SW 1271 (cell line): Measurements from ENCODE around the gene CD300H.

ENCODE experiments used
- DNase-seq, 2 experiments: peaks; one replicate each; lab custom pipeline; 2025; lab: John Stamatoyannopoulos, UW

The CD300H gene

DNA sequence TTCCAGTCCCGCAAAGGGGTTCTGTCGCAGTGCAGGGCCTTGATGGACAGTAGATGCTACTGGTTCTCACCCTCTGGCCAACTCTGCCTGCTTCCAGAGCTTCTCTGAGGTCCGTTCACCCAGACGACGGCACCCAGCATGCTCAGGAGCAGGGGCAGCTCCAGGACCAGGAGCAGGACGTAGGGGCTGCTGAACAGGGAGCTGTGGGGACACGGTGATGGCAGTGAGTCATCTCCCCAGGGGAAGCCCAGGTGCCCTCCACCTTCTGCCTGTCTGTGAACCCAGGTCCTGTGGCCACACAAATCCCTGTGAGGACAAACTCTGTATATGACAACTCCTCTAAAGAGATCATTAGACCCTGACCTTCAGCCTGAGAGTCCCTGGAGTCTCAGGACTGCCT lies 18.0 kb downstream of the CD300H start:
- DNase-seq = no peak

DNA sequence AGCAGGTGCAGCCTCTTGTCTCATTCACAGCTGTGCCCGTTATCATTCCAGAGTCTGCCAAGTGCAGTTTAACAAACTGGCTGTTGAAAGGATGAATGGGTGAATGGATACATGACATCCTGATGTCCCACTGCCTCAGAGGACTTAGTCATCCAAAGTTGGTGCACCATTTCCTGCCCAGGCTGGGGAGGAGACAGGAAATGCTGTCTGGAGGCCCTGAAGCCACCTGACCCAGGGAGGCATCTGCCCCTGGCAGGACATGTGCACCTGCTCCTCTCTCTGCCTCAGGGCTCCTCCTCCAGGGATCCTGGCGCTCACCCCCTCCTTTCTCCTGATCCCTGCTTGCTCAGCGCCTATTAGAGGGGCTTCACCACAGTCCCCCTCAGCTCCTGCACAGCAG lies 19.6 kb downstream of the CD300H start:
- peak; percentile 26 to 44 for DNase-seq

DNA sequence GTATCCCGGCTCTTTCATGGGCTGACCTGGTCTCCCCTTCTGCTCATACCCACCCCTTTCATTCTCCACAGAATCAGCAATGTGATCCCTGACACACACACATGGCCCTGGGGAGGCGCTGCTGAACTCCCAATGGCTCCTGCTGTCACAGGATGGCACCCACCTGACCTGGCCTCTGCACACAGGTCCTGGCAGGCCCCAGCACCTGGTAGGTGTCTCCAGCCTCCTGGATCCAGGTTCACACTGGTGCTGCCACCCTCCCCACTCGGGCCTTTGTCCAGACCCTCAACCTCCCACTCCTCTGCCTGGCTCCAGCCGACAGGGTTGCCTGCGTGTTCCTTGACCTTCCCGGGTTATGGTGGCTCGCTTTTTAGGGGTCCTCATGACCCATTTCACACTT lies 20.0 kb downstream of the CD300H start:
- no peak for DNase-seq

DNA sequence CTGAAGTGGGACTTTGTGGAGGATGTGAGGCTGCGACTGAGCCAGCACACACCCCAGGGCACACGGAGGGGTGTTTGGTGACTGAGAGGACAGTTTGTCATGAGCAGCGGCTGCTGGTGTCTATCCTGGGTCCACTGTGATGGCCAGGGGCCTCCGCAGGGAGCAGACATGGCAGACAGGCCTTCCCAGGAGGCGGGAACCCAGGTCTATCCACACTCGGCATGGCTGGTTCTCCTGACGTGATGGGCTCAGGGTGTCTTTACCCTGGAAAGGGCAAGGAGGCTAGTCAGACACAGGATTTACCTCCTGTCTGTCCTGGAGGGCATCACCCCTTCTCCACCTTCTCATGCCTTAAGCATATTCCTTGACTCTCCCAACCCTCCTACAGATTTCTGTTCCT lies 20.7 kb downstream of the CD300H start:
- no peak for DNase-seq

DNA sequence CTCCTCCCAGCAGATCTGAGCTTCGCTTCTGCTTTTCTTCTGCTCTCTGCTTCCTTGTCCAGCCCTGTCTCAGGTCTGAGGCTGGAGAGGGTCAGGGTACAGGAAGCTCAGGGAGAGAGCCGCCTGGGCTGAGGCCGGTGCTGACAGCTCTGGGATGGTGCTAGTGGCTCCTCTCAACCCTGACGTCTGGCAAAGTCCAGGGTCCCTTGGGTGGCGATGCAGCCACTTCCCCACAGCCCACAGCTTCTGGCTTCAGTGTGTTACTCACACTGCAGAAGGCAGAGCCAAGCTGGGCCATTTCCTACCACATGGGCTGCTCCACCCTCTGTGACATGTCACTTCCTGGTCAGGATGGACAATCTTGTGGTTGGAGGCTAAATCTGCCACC lies 21.5 kb downstream of the CD300H start, which contains the start of gene CD300C:
Gene CD300C (minus strand): TSS at position 273 of the 388 bp plus-strand sequence. CDS start 333 bp downstream, outside the sequence.
- DNase-seq = peak in 1 of 2 experiments; percentile 6

DNA sequence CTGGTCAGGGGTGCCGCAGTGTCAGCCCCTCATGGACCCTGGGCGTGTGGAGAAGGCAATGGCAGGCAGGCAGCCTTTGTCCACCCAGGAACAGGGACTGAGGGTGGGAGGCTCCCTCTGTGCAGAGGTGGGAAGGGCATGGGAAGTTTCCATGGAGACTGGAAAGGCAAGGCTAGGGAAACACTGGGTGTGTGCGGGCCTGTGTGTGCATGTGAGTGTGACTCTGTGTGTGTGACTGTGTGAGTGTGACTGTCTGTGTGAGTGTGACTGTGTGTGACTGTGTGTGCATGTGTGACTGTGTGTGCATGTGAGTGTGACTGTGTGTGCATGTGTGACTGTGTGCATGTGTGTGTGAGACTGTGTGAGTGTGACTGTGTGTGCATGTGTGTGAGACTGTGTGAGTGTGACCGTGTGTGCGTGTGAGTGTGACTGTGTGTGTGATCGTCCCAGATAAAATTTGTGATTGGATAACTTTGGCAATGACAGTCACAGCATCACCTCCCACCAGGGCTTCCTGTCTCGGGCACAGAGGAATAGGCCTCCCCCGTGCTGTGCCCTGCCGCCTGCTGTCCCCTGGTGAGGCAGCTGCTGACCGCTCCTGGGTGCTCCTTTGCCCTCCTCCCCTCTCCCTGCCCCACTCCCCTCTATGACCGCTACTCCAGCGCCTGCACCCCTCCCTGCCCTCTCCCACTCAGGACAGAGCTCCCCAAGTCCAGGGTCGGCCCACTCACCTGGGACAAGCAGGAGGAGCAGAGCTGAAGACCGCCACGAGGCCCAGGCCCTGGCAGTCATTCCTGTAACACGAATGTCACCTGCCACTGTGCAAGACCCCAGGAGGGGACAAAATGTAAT lies 22.1 kb downstream of the CD300H start:
- DNase-seq = no peak

DNA sequence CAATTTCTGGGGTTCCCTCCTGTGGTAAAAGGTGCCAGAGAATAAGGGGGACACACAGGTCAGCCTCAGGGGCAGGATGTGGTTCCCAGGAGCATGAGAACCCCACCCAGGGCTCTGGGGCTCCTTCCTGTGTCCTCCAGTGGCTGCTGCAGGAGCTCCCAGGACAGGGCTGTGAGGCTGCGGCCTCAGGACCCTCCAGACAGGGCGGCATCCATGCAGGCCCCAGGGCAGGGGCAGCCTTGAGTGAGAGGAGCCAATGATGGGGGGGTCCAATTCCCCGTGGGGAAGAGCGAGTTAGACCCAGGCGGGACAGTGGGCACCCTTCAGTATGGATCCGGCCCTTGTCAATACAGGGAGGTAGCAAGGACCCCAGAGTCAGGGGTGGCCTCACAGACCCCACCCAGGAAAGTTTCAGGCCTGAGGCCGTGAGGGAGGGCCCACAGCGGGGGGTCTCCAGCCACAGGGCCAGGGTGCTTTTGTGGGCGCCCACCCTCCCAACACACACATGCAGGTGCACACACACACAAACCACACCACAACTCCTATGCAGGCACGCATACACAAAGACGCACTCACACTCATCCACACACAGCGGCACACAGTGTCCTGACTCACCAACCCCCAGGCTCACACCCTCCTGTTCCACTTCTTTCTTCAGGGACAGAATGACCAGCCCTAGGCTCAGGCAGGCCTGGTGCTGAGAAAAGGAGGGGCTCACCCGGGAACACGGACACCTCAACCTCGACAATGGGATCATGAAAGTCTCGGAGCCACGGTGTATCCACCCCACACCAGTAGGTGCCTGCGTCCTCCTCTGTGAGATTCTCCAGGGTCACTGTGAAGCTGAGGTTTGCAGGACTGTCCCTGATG lies 23.2 kb downstream of the CD300H start:
- no peak for DNase-seq

DNA sequence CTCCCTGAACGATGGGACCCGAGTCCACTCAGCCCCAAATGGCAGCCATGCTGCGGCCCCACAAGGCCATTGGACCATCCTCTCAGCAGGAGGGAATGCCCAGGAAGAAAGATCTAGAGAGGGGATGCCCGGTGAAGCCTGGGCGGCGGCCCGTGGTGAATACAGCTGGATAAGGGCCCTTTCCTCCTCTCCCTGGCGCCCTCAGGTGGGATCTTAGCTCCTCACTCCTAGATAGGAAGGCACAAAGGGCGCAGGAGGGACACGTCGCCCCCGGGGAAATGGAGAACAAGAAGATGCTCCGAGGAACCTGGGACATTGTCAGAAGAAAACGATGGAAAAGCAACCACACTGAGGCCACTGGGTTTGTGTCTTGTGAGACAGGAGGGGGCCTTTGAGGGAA lies 23.9 kb downstream of the CD300H start:
- DNase-seq = no peak

DNA sequence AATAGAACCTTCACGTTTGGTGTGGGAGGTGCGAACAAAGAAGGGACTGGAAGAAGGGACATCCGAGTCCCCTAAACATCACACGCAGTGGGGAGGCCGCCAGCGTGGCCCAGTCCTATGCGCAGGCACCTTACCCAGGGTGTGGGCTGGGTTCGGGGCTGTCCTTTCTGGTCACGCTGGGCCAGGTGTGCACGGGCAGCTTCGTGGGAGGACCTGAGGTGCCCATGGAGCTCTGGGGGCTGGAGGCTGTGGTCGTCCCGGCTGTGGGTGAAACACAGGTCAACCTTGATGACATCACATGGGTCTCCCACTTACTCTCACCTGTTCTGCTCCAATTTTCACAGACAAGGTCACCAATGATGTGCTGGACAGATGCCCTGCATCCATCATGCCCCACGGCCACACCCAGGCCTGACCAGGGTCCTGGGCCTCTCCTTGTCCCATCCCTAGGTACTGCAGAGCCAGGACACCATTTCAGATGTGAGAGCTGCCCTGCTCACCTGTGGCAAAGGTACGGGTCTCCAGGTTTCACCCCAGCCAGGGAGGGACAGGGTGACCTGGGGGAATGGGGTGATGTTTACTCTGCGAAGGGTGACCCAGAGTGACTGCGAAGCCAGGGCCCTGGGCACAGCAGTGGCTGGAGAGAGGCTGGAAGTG lies 24.5 kb downstream of the CD300H start:
- no peak for DNase-seq

DNA sequence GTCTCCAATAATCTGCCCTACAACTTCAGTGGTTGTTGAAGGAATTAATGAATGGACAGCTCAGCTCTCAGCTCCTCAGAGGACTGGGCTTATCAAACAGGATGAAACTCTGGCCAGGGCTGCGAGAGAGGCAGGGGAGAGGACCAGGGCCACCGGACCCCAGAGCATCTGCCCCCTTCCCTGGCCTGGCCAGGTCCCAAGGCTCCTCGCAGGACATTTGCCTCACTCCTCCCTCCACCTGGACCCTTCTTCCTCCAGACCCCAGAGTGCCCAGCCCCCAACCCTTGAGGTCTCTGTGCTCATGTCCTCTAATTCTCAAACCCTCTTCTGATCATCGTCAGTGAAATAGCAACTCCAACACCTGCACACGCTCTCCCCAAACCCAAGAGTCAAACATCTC lies 25.1 kb downstream of the CD300H start:
- DNase-seq = no peak

DNA sequence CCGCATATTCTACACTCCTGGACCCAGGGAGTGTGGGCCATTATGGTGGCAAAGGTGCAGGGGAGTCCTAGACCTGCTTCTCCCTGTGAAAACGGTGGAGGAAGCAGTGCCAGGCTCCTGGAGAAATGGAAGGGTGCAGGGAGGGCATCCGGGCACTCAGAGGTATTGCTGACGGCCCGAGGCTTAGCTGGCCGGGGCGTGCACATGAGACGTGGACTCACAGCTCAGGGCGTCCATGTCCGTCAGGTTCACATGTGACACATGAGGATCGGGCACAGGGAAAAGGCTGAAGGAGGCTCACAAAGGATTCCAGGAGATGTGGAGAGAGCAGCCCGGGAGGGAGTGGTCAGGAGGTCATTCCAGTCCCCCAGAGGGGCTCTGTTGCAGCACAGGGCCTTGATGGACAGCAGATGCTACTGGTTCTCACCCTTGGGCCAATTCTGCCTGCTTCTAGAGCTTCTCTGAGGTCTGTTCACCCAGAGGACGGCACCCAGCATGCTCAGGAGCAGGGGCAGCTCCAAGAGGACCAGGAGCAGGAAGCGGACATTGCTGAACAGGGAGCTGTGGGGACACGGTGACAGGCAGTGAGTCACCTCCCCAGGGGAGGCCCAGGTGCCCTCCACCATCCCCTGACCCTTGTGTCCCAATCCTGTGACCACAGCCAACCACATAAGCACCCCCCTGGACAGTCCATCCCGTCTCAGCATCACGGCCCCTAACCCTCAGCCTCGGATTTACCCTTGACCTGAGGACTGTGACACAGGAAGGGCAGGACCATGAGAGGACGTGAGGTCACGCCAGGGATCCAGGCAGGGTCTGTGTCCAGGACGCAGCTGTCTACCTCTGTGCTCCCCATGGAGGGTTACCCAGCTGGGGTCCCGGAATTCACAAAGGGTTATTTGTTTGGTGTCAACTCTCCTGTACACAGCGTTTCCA lies 25.9 kb downstream of the CD300H start:
- no peak for DNase-seq

DNA sequence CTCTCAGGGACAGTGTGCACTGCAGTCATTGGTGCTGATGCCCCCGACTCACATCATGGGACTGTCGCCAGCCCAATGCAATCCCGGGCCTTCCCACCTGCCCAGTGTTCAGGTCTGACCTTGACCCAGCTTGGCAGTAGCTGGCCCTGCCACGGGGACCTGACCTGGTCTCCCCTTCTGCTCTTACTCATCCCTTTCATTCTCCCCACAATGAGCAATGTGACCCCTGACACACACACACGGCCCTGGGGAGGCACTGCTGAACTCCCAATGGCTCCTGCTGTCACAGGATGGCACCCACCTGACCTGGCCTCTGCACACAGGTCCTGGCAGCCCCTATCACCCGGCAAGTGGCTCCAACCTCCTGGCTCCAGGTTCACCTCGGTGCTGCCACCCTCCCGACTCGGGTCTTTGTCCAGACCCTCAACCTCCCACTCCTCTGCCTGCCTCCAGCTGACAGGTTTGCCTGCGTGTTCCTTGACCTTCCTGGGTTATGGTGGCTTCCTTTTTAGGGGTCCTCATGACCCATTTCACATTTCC lies 28.0 kb downstream of the CD300H start:
- DNase-seq = no peak

DNA sequence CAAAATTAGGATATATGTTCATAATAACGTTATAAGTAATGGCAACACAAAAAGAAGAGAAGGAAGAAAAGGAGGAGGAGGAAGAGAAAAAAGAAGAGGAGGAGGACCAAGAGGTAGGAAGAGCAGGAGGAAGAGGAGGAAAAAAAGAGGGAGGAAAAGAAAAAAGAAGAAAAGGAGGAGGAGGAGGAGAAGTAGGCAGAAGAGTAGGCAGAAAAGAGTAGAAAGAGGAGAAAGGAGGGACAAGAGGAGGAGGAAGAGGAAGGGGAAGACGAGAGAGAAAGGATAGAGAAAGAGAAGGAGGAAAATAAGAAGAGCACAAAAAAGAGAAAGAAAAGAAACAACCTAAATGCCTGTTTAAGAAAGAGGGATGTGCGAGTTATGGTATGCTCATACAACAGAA lies 30.4 kb downstream of the CD300H start:
- no peak for DNase-seq

DNA sequence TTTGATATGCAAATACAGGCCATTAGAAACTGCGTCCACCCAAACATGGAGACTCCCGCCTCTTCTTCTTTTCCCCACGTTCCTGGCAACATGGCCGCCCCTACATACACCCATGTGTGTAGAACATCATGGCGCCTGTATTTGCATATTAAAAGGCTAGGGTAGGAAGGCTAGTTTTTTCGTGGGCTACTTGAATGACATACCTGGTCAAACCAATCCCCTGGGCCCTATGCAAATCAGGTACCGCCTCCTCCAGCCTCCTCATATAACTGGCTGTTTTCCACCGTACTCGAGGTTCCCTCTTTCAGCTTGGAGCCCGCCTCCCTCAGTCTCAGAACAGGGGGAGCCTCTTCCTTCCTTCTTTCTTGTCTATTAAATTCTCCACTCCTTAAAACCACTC lies 35.2 kb downstream of the CD300H start:
- no peak for DNase-seq

DNA sequence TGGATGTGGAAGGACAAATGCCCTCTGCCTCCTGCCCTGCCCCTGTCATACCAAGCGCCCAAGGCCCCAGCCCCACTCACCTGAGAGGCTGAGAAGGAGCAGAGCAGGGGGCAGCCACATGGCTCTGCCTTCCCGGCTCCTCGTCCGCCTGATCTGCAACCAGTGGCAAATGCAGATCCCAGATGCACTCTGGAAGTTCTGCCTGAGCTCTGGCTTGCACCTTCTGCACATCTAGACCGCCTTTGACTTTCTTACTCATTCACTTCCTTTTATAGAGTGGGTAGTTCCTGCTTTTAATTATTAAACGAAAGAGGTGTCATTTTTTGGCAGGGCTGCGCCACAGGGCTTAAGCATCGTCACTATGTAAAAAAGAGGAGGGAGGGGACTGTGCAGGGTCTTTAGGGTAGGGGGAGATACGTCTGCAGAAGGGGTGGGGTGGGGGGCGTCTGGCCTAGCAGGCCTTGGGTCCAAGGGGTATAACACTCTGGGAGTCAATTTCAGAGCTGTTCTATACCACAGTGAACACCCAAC lies 36.0 kb downstream of the CD300H start, which contains the start of gene CD300LB:
Gene CD300LB (minus strand): TSS at position 245 of the 531 bp plus-strand sequence. CDS start 125 bp downstream, at position 120.
- DNase-seq = no peak

DNA sequence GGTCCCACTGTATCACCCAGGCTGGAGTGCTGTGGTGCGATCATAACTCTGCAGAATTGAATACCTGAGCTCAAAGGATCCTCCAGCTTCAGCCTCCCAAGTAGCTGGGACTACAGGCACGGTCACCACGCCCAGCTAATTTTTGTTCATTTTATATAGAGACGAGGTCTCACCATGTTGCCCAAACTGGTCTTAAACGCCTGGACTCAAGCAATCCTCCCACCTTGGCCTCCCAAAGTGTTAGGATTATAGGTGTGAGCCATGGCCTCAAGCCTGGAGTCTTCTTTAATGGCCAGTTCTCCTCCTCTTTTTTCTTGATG lies 36.5 kb downstream of the CD300H start:
- DNase-seq = no peak

DNA sequence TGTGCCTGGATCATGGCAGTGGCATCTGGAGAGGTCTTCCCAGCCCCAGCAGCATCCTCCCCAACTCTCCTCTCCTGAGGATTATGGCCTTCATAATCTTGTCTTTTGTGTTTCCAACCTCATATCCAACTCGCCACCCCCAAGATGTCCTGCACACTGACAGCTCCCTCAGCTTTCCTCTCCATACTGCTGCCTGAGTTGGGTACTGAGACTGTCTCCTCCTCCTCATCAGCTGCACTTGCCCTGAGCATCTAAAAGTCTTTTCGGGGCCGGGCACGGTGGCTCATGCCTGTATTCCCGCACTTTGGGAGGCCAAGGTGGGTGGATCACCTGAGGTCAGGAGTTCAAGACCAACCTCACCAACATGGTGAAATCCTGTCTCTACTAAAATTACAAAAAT lies 38.1 kb downstream of the CD300H start:
- no peak for DNase-seq

DNA sequence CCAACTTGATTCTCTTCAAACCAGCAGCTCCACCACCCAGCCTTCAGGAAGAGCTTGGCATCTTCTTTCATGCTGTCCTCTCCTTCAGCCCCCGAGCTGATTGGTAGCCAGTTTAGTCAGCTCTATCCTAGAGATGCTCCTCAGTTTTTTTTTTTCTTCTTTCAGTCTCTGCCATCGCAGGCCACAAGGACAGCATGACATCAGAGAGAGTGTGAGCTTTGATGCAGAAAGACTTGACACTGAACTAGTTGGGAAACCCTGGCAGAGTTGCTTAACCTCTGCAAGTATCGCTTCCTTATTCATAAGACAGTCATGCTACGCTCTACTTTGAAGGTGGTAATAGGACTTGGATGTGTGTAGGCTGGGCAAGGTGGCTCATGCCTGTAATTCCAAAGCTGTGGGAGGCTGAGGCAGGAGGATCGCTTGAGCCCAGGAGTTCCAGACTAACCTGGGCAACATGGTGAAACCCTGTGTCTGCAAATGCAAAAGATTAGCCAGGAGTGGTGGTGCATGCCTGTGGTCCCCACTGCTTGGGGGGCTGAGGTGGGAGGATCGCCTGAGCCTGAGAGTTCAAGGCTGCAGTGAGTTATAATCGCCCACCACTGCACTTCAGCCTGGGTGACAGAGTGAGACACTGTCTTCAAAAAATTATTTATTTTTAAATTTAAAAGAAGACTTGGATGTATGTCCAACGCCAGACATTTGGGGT lies 38.7 kb downstream of the CD300H start:
- DNase-seq = no peak

DNA sequence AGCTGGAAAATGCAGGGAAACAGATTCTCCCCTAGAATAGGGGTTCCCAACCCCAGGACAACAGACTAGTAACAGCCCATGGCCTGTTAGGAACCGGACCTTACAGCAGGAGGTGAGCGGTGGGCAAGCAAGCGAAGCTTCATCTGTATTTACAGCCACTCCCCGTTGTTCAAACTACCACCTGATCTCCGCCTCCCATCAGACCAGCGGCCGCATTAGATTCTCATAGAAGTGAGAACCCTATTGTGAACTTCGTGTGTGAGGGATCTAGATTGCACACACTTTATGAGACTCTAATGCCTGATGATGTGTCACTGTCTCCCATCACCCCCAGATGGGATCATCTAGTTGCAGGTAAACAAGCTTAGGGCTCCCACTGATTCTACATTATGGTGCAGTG lies 39.6 kb downstream of the CD300H start:
- no peak for DNase-seq

DNA sequence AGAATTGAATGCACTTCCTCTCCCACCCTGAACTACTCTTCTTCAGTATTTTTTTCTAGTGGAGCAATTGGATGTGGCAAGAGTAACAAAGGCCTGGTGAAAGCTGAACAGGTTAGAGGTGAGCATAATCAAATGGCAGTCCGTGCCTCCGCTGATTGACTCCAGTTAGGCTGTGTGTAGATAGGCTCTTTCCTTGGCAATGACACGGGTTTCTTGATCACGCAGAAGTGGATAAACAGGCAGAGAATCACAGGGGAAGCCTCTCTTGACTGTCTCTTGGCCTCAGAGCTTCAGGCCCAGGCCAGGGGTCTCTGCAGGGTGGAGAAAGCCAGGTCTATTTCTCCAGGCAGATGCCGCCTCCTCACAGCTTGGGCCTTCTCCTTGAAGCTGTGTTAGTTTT lies 40.2 kb downstream of the CD300H start:
- no peak for DNase-seq
